Activated CD8-positive, alpha-beta memory T cell treated with anti-CD3 and anti-CD28 coated beads, Interleukin-2, amount 50 U/mL, for 1 hour (primary cell): ENCODE results near the gene S100A8.

Experiments used
- DNase-seq: peaks from one replicate; pipeline ENCODE4 v3.0.0-alpha.2; 2020; ENCODE audit errors: extremely low read depth

S100A8 gene

GRCh38 chr1:153392822-153393221 is 1.9 kb upstream of the S100A8 start:
- no peak for DNase-seq

GRCh38 chr1:153392258-153392657 is 1.4 kb upstream of the S100A8 start:
- DNase-seq: no peak

DNA sequence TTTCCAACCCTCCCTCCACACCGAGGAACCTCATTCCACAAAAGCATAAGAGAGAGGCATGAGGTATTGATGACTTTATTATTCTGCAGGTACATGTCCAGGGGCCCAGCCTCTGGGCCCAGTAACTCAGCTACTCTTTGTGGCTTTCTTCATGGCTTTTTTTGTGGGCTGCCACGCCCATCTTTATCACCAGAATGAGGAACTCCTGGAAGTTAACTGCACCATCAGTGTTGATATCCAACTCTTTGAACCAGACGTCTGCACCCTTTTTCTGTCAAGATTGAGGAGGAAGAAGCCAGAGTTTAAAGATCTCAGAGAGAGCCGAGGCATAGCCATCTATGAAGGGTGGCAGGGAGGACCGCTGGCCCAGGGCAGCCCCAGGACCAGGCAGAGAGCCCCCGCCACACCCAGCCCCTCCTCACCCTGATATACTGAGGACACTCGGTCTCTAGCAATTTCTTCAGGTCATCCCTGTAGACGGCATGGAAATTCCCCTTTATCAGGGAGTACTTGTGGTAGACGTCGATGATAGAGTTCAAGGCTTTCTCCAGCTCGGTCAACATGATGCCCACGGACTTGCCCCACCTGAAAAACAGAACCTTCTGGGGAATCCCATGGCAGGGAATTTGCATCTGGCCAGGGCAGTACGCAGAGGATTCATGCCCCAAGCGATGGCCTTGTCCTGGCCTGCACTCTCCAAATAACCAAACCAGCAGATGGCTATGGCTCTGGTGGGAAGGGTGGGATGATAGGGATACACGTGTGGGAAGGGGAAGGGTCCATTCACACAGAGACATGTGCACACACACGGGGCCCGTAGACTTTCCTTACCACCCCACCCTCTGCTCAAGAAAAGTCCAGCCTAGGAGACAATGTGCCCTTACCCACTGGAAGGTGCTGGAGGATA is 647 bp downstream of the S100A8 start:
- no peak for DNase-seq

DNA sequence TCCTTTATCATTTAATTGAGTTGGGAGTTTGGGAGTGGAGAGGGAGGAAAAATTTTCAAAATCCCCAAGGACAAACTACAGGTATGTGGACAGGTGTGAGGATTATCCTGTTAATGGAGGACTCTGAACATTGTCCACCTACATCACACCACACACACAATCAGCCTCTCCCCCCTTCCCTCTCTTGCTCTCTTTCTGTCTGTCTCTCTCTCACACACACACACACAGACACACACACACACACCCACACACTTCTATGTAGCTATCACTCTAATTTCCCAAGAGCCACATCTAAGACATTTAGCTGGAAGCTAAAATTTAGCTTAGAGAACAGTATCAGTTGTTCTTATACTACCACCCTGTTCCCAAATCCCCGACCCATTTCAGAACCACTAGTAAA is 1.5 kb downstream of the S100A8 start:
- no peak for DNase-seq

- DNase-seq: no peak
Measured at GRCh38 chr1:153387785-153388184, 3.1 kb downstream of the S100A8 start.

- DNase-seq: no peak
Measured at GRCh38 chr1:153387001-153387400, 3.9 kb downstream of the S100A8 start.

DNA sequence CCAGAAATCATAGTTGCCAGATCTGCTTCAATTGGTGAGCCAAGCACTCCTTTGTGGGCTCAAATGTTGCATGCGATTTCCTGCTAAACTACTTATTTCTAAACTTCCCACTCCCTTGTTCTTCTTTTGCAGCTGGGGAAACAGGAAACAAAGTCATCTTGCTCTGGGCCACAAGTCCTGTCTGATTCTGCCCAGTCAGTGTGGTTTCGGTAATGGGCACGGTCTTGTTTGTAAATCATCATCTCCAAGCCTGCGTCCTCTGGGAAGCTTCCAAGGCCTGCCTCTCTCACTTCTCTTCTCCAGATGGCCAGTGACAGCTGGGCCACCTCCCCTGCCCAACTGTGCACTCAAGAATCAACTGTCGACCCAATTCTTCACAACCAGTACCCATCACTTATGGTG is 4.4 kb downstream of the S100A8 start:
- no peak for DNase-seq

DNA sequence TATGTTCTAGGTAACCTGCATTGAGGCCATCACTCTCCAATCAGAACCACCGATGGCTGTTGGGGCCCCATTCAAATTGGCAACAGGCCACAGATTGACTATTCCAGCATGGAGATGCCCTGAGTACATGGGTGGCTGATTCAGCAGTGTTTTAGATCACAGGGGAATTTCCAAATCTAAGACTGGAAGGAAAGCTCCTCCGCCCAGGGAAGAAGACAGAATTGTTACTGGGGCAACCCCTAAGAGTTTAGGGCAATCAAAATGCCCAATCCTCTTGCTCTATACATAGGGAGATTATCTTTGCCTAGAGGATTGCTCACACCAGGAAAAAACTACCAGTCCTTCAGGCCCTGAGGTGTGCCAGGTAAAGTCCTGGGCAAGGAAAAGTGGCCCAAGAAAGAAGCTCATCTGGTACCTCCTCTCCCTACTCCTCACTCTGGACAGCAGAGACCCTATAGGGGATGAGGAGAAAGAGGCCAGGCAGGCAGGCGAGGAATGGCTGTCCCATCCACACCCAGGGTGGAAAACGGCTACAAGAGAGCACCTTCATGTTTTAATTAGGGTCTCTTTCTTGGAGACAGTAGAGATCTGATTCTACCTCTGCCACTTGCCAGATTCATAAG is 5.8 kb downstream of the S100A8 start:
- no peak for DNase-seq

GRCh38 chr1:153380711-153381110 is 10.2 kb downstream of the S100A8 start:
- no peak for DNase-seq

DNA sequence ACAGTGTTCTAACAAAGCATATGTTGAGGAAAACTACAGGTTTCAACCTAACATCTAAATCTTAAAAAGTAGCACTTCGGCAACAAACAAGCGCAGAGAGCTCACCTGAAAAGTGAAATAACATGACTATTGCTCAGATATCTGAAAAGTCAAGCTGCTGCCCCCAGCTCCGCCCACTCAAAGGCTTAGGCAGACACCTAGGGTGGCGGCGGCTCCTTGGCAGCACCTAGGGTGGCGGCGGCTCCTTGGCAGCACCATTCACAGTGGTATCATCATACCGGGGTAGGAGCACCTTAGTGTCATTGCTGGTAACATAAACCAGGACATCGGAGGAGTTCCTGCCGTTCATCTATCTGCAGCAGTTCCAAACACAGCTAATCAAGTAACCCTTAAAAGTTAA is 11.3 kb downstream of the S100A8 start:
- DNase-seq: no peak

DNA sequence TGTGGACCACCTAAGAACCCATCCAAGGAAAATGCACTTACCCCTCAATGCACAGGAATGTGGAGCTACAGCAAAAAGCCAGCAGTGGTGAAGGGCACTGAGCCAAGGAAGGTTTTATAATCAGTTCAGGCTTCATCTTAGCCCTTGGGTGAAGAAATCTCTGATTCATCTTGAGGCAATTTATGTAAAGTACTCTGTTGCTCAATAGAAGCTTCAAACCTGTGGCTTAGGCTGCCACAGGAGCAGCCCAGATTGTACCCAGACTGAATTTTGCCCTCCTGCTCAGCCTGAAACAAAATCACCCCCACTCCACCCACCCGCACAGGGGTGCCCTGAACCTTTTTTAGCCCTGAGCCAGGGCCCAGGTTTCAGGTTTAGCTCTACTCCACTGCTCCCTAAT is 15.4 kb downstream of the S100A8 start, which contains the start of gene S100A12:
Gene S100A12, minus strand, starts transcription at position 111 of the 400 bp plus-strand sequence. CDS start 1,029 bp downstream, outside the sequence.
- no peak for DNase-seq

DNA sequence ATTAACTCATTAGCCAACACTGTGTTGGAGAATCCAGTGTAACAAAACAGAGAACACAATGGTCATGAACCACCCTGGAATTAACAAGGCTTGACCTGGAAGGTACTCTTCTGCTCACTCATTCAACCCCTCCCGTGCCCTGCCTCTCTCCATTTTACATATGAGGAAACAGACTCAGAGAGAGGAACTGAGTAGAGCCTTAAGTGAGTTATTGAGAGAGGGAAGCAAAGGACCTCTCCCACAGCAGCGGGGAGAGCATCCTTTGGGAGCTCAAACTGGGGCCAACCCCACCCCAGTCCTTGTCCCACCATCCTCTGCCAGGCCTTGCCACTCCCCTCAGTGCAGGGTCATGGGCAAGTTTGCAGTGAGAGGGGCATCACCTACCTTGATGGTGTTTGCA is 16.8 kb downstream of the S100A8 start:
- no peak for DNase-seq

- no peak for DNase-seq
Measured at GRCh38 chr1:153372571-153372970, 18.3 kb downstream of the S100A8 start.

- DNase-seq: no peak
Measured at GRCh38 chr1:153371231-153371630, 19.6 kb downstream of the S100A8 start.

- DNase-seq: no peak
Measured at GRCh38 chr1:153370146-153370545, 20.7 kb downstream of the S100A8 start.

- no peak for DNase-seq
Measured at GRCh38 chr1:153368495-153368894, 22.4 kb downstream of the S100A8 start.

- DNase-seq: no peak
Measured at GRCh38 chr1:153367090-153367489, 23.8 kb downstream of the S100A8 start.

DNA sequence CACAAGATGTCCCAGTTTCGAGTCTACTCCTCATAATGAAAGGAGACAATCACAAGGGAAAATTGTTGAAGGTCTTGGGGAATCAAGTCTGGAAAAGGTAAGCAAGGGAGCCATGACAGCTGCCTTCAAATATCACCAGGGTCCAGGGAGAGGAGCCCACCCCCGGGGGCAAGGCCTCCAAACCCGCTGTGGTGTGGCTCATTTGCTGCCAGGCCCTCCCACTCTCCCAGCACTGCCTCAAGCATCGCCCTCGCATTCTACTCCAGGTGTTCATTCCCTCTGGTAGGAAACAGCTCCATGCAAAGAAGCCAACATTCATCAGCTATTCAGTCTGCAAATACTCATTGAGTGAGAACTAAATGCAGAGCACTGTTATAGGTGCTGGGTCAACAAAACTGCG is 24.6 kb downstream of the S100A8 start:
- no peak for DNase-seq

GRCh38 chr1:153365696-153366095 is 25.2 kb downstream of the S100A8 start:
- no peak for DNase-seq

DNA sequence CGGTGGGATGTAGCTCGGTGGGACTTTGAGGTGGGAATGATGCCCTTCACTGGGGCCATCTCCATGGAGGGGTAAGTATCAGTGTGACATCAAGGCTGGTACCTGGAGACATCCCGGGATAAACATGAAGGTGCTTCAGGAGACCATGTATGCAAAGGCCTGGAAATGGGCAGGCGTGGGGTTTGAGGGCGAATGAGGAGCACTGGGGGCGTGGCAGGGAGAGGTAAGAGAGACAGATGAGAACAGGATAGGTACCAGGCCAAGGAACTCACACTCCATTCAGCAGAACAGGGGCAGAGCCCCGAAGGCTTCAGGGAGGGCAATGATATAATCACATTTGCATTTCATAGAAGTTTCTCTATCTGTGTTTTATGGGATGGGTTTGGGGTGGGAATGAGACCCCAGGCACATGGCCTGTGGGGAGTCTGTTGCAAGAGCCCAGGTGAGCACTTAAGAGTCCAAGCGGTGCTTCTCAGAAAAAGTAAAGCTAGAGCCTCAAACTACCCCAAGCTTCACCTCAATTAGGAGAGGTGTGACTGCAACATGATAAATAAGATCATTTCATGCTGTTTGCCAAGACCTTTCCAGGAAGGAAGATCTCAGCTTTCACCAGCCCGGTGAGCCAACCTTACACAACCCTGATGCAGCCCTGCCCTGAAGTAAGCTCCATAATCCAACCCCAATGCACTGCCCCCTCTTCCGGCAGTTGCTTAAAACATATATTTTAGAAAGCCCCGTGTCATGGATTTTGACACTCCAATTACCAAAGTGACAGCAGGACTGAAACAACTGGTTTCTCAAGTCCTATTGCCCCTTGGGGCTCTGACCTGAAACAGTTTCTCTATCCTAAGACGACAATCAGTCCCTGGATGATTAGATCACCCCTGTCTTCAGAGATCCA is 25.9 kb downstream of the S100A8 start:
- no peak for DNase-seq

GRCh38 chr1:153364156-153364555 is 26.7 kb downstream of the S100A8 start:
- DNase-seq: no peak

GRCh38 chr1:153363641-153364040 is 27.2 kb downstream of the S100A8 start:
- no peak for DNase-seq
